Activated T-cell treated with anti-CD3 and anti-CD28 coated beads for 4 hours (primary cell): ENCODE data around the gene TOM1L2.
"Not testable (repeated sequence)": the region's sequence is repeated elsewhere in the genome, so short reads cannot be mapped to it uniquely, and the experiment has no call there.

ENCODE experiments used
- DNase-seq: peaks from one replicate; pipeline ENCODE4 v3.0.0-alpha.2; 2020

The TOM1L2 gene

DNA sequence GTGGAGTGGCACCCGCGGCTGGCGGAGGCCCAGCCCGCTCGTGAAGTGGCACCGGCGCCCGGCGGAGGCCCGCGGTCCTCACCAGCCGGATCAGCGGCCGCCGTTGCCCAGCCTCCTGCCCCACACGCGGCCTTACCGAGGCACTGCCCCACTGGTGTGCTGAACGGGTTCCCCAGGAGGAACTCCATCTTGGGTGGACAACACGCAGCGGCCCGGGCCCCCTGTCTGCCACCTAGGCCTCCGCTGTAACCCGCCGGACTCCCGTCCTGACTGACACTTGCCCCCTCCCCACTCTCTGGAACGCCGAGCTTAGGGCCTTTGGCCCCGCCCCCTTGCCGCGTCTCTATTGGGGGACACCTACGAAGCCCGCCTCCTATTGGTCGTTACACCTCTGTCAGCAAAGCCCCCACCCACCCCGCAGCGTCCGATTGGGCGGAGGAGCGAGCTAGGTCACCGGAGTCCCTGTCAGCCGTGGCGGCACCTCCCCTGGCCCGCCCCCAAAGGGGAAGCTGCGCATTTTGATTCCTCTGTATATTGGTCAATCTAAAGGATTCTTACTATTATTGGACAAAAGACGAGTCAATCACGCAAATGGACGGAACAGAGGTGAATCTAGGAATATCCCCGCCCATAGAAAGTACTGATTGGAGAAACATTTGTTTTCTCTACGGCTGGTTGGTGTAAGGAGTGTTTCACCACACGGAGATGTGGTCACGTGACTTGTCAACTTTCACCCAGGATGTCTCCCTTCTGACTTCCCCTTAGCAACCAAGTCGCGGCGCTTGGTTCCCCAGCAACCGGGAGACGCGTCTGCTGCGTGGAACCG, at the start of gene TOM1L2, which contains the start of gene DRC3:
Gene TOM1L2, minus strand, starts transcription at position 275 of the 826 bp plus-strand sequence. Its CDS starts 87 bp downstream, at position 188.
Gene DRC3, plus strand, starts transcription at position 737 of the 826 bp plus-strand sequence. CDS start 4,737 bp downstream, outside the sequence.
- peak; percentile 100 for DNase-seq

DNA sequence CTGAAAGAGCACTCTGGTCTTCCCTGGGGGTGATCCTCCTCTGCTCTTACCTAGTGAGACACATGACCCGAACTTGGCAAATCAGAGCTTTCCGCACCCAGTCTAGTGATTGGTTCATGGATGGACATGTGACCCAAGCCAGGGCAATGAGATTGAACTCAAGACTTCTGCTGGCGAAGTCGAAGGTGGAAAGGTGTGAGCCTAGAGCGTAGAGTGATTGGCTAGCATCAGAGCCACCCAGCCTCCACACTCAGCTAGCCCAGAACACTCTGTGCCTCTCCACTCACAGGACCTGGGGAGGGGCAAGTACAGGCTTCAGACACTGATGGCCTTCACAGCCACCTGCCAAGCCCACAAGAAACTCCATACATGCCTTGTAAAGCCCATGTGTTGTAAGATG, 49.2 kb upstream of the TOM1L2 start:
- DNase-seq, result no peak

DNA sequence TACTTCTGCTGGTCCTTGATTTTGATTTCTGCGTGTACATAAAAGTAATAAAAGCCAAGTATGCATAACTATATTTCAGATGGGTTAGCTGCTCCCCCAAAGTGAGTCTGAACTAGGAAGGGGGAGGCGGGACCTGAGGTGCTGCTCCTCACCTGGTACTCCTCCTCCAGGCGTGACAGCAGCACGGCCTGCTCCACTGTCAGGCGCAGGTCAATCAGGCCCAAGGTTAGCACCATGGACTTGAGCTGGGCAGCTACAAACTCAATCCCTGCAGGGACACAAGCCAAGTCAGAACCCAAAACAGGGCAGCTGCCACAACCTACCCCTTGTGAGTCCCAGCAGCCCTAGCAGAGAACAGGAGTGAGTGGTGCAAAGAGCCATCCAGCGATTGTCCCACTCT, 48.8 kb upstream of the TOM1L2 start:
- DNase-seq, result no peak

DNA sequence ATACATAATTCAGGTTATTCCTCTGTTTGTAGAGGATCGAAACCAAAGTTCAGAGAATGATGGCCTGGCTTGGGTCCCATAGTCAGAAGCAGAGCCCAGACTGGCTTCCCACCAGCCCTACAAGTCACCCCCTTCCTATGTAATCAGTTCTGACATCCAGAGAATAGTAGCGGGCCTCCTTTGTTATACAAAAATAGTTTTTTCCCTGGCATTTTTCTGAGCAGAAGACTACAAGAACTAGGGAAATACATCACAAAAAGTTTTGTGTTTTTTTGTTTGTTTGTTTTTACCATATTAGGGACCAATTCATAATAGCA, 47.6 kb upstream of the TOM1L2 start:
- DNase-seq, result no peak

DNA sequence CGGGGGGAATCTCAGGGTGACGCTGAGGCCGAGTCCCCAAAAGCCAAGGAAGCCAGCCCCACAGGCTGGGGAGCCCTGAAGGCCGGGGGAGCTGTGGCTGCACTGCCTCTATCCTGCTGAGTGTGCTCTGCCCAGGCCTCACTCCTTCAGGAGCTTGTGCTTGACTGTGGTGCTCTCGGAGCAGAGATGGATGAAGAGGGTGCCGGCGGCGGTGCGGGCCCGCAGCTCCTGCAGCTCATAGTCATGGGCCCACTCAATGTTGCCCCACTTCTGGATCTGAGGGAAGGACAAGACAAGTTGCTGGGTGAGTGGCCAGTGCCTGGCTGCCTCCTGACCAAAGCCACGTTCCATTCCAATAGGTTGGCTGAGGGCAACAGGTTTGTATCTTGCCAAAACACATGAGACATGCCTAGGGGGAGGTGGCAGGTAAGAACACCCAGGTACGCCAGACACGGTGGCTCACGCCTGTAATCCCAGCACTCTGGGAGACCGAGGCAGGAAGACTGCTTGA, 46.3 kb upstream of the TOM1L2 start:
- no peak for DNase-seq

DNA sequence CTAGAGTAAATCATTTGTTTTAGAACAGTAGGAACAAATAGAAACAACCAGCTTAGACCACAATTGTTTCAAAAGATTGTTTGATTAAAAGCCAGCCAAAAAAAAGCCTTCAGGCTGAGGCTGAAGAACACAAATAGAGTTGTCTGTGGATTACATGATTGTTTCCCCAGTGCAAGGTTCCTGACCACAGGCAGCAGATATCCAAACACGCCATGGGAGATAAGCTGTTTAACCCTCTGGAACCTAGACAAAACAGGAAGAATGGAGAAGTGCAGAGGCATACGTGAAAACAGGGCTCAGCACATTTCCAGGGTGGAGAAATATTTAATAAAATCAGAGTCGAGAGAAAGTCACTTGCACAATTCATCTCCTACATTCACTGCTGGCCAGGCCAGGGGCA, 45.8 kb upstream of the TOM1L2 start:
- DNase-seq, result no peak

DNA sequence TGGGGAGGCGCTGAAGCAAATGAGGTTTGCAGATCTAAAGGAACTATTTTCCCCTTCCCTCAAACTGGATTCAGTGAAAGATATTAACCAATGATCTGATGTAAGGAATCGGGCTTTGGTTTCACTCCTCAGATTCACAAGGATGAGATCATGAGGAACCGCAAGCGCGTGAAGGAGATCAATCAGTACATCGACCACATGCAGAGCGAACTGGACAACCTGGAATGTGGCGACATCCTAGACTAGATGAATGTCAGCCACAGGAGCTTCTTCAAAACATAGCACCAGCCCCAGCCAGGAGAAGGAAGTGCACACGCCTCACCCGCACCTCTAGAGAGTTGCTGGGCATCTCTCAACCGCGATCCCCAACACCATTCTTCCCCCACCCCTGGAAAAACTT, 44.2 kb upstream of the TOM1L2 start:
- DNase-seq, result no peak

DNA sequence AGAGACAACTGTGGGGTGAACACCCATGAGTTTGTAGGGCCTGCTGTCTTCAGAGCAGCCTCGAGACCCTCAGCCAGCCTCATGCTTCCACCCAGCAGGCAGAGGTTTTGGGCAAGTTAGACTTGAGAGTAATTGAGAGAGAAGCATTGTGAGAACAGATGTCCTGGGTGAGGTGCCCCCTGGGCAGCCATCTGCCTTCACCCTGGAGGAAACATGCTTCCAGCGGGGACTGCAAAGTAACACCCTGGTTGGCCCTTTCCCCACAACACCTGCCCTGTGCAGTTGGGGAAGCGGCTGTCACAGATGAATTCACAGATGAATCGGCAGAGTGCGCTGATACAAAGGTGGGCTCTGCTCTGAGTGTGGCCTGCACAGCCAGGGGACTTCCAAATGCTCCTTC, 43.4 kb upstream of the TOM1L2 start:
- no peak for DNase-seq

DNA sequence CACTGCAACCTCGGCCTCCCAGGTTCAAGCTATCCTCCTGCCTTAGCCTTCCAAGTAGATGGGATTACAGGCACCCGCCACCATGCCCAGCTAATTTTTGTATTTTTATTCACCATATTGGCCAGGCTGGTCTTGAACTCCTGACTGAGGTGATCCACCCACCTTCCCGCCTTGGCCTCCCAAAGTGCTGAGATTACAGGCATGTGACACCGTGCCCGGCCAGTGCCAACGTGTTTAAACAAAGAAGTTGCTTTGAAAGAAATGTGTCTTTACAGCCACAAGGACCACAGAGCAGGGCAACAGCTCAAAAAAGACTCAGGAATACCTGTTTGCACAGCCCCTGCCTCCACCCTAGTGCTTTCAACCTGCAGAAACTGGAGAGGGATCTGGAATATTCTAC, 41.8 kb upstream of the TOM1L2 start:
- no peak for DNase-seq

DNA sequence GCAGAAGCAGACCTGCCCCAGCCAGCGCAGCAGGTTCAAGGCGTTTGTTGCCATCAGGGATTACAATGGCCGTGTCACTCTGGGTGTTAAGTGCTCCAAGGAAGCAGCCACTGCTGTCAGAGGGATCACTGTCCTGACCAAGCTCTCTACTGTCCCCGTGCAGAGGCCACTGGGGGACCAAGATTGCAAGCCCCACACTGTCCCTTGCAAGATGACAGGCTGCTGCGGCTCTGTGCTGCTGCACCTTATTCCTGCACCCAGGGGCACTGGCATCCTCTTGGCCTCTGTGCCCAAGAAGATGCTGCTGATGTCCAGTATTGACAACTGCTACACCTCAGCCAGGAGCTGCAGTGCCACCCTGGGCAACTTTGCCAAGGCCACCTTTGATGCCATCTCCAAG, 39.1 kb upstream of the TOM1L2 start:
- no peak for DNase-seq

DNA sequence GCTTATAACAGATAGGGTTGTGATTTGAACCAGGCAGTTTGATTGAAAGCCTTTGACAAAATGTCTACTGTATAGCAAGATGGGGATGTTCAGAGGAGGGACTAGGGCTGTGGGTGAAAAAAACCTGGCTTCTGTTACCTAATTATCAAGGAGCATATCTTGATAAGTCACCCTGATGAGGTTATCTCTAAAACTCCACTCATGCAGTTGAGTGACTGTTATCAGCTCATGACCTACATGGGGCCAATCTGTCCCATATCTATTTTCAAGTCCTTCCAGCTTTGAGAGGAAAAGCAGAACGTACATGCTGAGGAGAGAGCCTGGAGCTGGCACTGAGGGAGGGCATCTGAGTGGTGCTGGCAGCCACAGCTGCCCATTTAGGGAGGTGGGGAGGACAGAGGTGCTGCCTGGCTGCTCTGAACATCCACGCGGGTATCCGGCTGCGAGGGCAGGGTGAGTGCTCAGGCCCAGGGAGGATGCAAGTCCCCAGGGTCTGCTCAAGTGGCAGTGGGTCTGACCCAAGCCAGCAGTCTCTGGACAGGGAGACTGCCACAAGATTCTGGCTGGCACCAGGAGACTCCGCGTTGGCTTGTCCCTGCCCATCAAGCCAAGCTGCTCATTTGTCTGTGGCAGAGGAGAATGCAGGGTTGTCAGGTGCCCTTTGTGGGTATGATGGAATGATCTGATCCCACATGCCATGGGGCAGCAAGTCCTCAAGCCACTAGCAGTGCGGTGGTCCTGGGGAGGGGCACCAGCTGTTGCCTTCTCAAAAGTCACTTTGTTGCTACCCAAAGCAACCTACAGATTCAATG, 37.6 kb upstream of the TOM1L2 start:
- no peak for DNase-seq

DNA sequence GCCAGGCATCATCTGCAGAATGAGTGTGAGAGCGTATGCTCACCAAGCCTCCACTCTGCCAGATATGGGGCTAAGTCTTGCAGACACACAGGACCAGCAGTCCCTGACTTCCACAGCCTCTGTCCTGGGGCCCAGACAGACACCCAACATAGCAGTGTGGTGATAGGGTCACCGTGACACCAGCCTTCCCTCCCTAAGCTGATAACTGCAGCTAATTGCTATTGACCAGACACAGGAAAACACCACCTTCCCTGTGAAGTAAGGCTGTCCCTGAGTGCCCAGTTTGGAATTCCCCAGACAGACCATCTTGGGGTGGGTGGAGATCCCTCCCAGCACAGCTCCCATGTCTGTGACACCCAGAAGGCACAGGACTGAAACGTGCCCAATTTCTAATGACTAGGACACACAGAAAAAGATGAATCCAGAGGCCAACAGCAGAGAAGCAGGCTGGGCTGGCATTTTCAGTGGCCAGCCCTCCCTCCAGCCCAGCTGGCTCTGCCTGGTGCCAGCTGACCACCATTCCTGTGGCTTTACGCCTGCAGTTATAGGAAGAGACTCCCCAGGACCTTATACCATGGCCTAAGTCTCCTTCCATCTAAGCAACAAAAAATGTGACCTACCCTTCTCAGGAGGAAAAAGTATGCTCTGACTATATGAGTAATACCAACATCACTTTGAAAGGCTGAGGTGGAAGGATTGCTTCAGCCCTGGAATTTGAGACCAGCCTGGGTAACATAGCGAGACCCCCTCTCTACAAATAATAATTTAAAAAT, 36.5 kb upstream of the TOM1L2 start:
- DNase-seq, result no peak

DNA sequence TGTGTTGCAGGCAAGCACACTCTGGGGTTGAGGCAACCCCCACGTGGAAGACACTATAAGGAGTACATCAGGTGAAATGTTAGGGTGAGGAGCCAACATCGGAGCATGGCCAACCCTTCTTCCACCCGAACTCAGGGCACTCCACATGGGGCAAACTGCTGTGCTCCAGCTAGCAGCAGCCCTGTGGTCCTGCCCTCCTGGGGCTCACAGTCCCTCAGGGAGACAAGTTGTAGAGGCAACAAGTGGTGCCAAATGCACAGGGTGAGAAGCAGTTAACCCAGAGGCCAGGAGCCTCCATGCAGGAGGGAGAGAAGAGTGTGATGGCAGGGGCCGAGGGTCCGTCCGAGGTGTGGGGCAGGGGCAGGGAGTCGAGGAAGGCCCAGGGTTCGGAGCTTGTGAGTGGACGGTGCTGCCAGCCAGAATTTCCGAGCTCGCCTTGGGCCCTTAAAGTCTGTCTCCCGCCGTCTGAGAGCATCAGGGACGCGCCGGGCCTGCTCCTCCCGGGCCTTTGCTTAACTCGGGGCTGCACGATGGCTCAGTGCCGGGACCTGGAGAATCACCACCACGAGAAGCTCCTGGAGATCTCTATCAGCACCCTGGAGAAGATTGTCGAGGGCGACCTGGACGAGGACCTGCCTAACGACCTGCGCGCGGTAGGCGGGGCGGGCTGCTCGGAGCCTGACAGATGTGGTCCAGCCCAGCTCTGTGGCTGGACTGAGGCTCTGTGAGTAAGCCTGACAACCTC, 34.5 kb upstream of the TOM1L2 start:
- no peak for DNase-seq

DNA sequence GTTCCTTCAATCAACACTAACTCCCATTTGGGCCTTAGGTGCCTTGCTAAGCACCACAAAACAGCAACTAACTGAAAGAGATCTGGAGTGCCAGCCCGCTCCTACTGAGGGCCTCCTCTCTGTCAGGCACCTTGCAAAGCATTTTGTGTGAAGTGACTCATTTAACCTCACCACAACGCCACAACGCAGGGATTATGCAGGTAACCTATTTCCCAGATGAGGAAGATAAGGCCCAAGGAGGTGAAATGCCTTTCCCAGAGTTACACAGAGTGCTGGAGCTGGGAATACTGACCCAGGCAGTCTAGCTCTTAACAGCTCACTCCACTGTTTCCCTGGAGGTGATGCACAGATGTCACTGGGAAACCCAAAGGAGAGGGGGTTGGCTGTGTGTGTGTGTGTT, 33.3 kb upstream of the TOM1L2 start:
- no peak for DNase-seq

DNA sequence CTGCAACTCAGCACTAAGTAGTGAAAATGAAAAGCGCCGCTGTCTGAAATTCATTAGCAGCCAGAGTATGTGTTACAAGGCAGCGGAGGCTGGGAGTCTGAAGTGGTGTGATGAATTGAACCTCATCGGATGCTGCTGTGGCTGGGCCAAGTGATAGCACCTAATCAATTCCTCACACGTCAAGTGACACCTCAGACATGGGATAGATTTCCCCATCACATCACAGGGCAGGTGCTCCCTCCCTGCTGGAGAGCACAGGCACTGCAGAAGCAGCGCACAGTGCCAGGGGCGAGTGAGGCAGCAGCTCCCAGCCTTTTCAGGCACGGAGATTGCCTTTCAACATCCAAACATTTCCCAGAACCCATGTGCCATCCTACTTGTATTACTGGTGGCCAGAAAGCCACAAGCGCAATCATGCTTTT, 32.7 kb upstream of the TOM1L2 start:
- no peak for DNase-seq

DNA sequence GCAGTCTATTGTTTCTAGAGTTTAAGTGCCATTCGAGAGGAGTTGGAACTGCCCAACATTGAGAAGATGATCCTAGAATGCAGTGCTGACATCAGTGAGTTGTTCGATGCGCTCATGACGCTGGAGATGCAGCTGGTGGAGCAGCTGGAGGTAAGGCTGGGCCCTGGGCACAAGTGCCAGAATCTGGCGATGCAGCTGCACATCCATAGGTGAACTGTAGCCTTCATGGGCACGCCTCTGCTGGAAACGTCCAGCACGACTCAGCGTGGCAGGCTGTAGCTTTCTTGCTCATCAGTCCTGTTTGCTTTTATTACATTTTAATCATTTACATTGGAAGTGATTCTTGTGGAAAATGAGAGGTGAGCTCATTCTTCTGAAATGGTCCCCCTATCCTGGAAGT, 32.1 kb upstream of the TOM1L2 start:
- no peak for DNase-seq

DNA sequence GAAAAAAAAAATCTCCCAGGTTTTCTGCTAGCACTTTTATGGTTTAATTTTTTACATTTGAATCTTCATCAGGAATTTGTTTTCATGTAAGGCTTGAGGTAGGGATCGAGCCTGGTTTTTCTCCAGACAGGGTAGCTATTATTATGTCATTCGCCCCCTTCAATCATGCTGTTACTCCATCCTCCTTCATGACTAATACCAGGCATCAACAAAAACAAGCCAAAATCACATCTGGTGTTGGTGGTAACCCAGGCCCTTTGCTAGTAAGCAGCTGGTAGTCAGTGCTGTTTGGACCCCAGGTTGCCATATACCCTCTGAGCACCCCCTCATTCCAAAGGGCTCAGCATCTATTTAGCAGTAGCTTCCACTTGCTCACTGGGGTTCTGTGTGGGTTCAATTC, 30.0 kb upstream of the TOM1L2 start:
- no peak for DNase-seq

DNA sequence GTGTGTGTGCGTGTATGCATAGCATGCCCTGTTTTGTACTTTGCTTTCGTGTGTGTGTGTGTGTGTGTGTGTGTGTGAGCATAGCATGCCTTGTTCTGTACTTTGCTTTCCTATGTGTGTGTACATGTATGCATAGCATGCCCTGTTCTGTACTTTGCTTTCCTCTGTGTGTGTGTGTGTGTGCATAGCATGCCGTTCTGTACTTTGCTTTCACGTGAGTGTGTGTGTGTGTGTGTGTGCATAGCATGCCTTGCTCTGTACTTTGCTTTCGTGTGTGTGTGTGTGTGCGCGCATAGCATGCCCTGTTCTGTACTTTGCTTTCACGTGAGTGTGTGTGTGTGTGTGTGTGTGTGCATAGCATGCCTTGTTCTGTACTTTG, 27.8 kb upstream of the TOM1L2 start:
- DNase-seq, result no peak

DNA sequence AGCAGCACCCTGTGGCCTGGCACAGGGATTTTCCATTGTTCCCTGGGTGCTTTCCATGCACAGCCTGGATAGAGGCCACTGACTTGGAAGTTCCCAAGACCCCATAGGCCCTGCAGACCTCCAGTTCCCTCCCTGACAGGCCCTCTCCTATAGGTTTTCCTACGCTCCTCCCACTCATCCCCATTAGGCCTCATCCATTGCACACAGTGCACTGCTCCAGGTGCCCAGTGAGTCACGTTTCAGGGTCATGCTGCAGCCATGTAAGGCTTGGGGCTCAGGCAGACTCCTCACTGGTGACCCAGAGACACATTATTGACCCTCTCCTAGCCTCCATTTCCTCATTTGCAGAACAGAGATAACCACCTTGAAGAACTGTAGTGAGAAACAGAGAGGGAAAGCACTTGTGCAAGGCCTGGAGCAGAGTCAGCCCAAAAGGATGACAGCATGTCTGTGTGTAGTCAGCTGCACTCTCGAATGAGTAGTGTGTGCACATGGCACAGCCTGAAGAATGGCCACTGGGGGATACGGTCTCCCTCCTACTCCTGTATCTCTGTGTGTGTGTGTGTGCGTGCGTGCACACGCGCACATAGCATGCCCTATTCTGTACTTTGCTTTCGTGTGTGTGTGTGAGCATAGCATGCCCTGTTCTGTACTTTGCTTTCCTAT, 27.3 kb upstream of the TOM1L2 start:
- no peak for DNase-seq

DNA sequence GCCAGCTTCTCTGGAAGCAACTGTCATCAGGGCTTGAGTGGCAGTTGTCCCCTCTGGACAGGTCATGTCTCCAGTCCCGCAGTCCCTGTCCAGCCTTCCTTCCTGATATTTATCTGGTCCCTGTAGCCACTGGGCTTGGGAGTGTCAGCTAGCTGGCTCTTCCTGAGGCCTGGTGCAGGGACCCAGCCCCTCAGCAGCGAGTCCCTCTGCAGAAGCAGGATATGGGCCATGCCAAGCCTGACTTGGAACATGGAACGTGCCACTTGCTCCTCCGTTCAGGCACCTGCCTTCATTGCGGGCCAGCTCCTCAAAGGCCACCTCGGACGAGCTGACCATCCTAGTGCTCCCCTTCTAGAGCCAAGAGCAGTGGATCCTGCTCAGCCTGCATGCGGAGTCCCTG, 26.7 kb upstream of the TOM1L2 start:
- DNase-seq, result no peak

DNA sequence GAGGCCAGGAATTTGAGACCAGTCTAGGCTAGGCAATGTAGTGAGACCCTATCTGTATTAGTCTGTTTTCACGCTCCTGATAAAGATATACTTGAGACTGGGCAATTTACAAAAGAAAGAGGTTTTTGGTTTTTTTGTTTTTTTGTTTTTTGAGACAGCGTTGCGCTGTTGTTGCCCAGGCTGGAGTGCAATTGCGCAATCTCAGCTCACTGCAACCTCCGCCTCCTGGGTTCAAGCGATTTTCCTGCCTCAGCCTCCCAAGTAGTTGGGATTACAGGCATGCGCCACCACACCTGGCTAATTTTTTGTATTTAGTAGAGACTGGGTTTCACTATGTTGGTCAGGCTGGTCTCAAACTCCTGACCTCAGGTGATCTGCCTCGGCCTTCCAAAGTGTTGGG, 23.7 kb upstream of the TOM1L2 start:
- not testable (repeated sequence) for DNase-seq
